NB4 (cell line): Measurements from ENCODE around the gene ZNF709.
"Not testable (repeated sequence)": the region's sequence is repeated elsewhere in the genome, so short reads cannot be mapped to it uniquely, and the experiment has no call there.

ENCODE experiments used
- CTCF ChIP-seq: IDR thresholded peaks from one replicate; pipeline ENCODE4 v1.5.1; 2012; ENCODE audit warnings: low read depth, low read length
- MYC ChIP-seq: IDR thresholded peaks from 2 replicates; pipeline ENCODE4 v1.6.1; 2011; ENCODE audit warnings: low read depth, low read length
- POLR2A ChIP-seq: IDR thresholded peaks from 2 replicates; pipeline ENCODE4 v1.6.1; 2011; ENCODE audit warnings: mild to moderate bottlenecking; ENCODE audit not compliant: insufficient read length; ENCODE audit errors: extremely low read depth
- TF ChIP-seq, protein P1 (sequence below): IDR thresholded peaks from 2 replicates; pipeline ENCODE4 v1.6.1; 2011; ENCODE audit warnings: low read depth, low read length

- not testable (repeated sequence) for TF ChIP-seq CTCF, POLR2A, MYC
- TF ChIP-seq, protein P1, sequence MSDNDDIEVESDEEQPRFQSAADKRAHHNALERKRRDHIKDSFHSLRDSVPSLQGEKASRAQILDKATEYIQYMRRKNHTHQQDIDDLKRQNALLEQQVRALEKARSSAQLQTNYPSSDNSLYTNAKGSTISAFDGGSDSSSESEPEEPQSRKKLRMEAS, result not testable (repeated sequence)
Measured at GRCh38 chr19:12417273-12417672, 67.3 kb downstream of the ZNF709 start.
